ENCODE results near the gene CCDC187. TPM values are rescaled to one million over a fixed set of nuclear protein-coding genes. Genes with fewer than 3 reads are reported as not detected.

Gene CCDC187
- total and polyA plus RNA-seq, 2 of the 8 experiments (the other 6 are each of a cell fraction or from before 2014, with no cell fraction given), result 0.02 TPM; not detected in 1

DNA sequence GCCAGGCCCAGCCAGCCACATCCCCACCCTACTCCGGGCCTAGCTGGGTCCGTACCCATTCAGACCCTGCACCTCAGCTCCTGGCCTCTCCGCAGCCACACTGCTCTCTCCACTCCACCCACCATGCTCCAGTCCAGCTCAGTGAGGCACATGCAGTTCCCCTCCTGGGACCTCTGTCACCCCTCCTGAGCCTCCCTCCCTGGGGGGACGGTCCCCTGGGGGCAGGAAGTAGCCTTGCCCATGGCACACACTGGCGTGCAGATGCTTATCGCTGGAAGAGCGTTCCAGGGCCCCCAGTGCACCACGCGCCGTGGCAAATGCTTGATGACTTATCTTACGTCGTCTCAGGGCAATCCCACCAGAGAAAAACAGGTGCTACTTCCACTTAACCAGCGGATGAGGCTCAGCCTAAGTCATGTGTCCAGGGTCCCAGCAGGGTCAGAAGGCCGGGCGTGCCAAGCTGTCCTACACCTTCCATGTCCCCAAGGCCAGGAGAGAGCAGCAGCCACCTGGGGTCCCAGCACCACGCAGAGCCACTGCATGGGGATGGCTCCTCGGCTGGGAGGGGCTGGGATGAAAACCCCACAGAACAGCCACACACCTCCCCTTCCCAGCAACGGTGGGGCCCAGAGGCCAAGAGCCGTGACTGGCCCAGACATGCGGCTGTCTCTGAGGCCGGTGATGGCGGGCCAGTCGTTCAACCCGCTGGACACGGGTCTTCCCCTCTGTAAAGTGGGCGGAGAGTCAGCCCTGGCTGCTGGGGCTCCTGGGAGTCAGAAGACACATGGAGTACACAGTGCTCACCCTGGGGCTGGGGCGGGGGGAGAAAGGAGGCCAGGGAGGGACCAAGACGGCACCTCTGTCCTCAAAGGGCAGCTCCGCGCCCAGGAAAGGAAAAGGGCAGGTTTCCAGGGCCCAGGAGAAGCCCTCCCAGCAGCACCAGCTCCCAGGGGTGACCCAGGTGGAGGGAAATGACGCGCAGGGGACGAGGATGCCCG, 2.6 kb upstream of the CCDC187 start:
- Histone ChIP-seq H4K8ac (ENCODE audit: extremely low read depth, insufficient read depth, low read length) (peak overlapping the region; percentile 68; the same call in 1 of the 2 replicates), H2BK120ac (replicated peaks; ENCODE audit: low read depth, low read length) (no peak overlapping the region), H3K4me2 (ENCODE audit: insufficient read depth in 1 of 2, low read depth in 2 of 2, low read length in 2 of 2) (no peak overlapping the region), H2AFZ (ENCODE audit: low read length) (no peak overlapping the region), H3K56ac (replicated peaks; ENCODE audit: insufficient read length, low read depth, low read length) (no peak overlapping the region), H3K9ac (replicated peaks in 1 of 4; ENCODE audit: extremely low read depth in 1 of 4, low read depth in 3 of 4, low read length in 3 of 4) (no peak overlapping the region), H3K23ac (ENCODE audit: insufficient read length) (no peak overlapping the region), H3K36me3 (ENCODE audit: control insufficient read depth in 2 of 4, insufficient read depth in 4 of 4, low read length in 3 of 4) (no peaks in the 10 kb centered on the region; a peak in 1 of 8 replicates), H3K18ac (ENCODE audit: extremely low read depth, low read length) (no peak overlapping the region), H4K20me1 (replicated peaks in 1 of 2; ENCODE audit: control insufficient read depth in 1 of 2, insufficient read depth in 2 of 2, low read length in 2 of 2) (peaks cover 0 to 20% of the 10 kb centered on the region in 2 experiments), H3K4ac (replicated peaks; ENCODE audit: insufficient read length, low read depth, low read length) (no peak overlapping the region), H2BK12ac (ENCODE audit: low read depth, low read length) (peak overlapping the region; percentile 77; the same call in 1 of the 2 replicates), H3K14ac (ENCODE audit: insufficient read length) (no peak overlapping the region), H3K79me1 (ENCODE audit: low read depth, low read length) (no peaks in the 10 kb centered on the region; the same call in 1 of the 2 replicates), H4K5ac (ENCODE audit: insufficient read length, low read depth, low read length) (no peak overlapping the region), H2BK15ac (ENCODE audit: low read length) (no peak overlapping the region; the same call in 1 of the 2 replicates), H3K4me1 (replicated peaks in 1 of 4; ENCODE audit: control insufficient read depth in 3 of 4, insufficient read depth in 4 of 4, low read length in 3 of 4) (no peaks in the 10 kb centered on the region; a peak in 1 of 7 replicates), H4K91ac (replicated peaks; ENCODE audit: insufficient read length, low read length) (no peak overlapping the region), H3K4me3 (ENCODE audit: extremely low read depth in 1 of 4, insufficient read depth in 2 of 4, low read depth in 3 of 4, low read length in 4 of 4) (no peak overlapping the region), H2AK5ac (ENCODE audit: low read depth, low read length) (peak overlapping the region; percentile 96; the same call in 1 of the 2 replicates), H2BK5ac (ENCODE audit: low read depth, low read length) (0 out of 2 replicates have a peak overlapping the region, but pooled peaks have one; percentile 44), H2BK20ac (ENCODE audit: low read length) (no peak overlapping the region), H3K9me3 (ENCODE audit: insufficient read depth in 2 of 2, low read depth in 1 of 2, low read length in 1 of 2) (no peaks in the 10 kb centered on the region), H3K79me2 (ENCODE audit: control insufficient read depth in 1 of 2, insufficient read depth in 2 of 2, low read length in 2 of 2) (no peaks in the 10 kb centered on the region), H3K27me3 (replicated peaks in 1 of 4; ENCODE audit: control insufficient read depth in 3 of 4, extremely low read depth in 1 of 4, insufficient read depth in 3 of 4, low read length in 3 of 4) (no peaks in the 10 kb centered on the region; a peak in 1 of 7 replicates), H3K27ac (ENCODE audit: low read depth, low read length) (no peak overlapping the region), H3K23me2 (ENCODE audit: low read depth, low read length) (peaks cover 25% of the 10 kb centered on the region)
- ChIA-PET CTCF (ENCODE audit: partially characterized antibody) (interaction anchor here (1.2 to 2.0 kb wide), 2 partner anchors 17 to 128 kb away, joined by 3 to 8 read pairs; no protein-coding TSS in a partner anchor), POLR2A (ENCODE audit: partially characterized antibody) (no interaction called here)
- WGBS, 2 experiments (ENCODE audit: extremely low coverage in 1 of 2, insufficient coverage in 1 of 2, insufficient read length in 1 of 2, insufficient replicate concordance in 2 of 2, low coverage in 1 of 2, low lambda C conversion rate in 2 of 2, missing lambda C conversion rate in 1 of 2), result 83% methylated on average over 30 of the region's 34 CpGs; no CpG with 5 or more reads in 1 of the 2 experiments
- no peak for FAIRE-seq
- no peak for DNase-seq (ENCODE audit: low read depth in 1 of 2, low spot score in 2 of 2)
- TF ChIP-seq TAF1 (IDR thresholded peaks at IDR 0.05; ENCODE audit: low read depth, low read length), result no peak
- TF ChIP-seq SP2 (IDR thresholded peaks at IDR 0.05; ENCODE audit: low read length), result no peak
- no peak for TF ChIP-seq MAX (IDR thresholded peaks at IDR 0.05)
- TF ChIP-seq RNF2 (IDR thresholded peaks at IDR 0.05; ENCODE audit: borderline replicate concordance, low read depth, low read length, missing control alignments, poor library complexity, severe bottlenecking), result no peak
- TF ChIP-seq TAF7 (optimal IDR thresholded peaks at IDR 0.05; ENCODE audit: borderline replicate concordance, low read depth, low read length), result no peak
- TF ChIP-seq GTF2F1 (IDR thresholded peaks at IDR 0.05; ENCODE audit: borderline replicate concordance, low read depth, low read length), result no peak
- TF ChIP-seq CHD1 (IDR thresholded peaks at IDR 0.05; ENCODE audit: low read depth, low read length), result no peak
- no peak for TF ChIP-seq CHD2 (IDR thresholded peaks at IDR 0.05; ENCODE audit: low read length)
- no peak for TF ChIP-seq CBX5 (IDR thresholded peaks at IDR 0.05; ENCODE audit: low read depth, low read length)
- TF ChIP-seq SIX5 (IDR thresholded peaks at IDR 0.05; ENCODE audit: low read depth, low read length), result no peak
- no peak for TF ChIP-seq KDM5A (IDR thresholded peaks at IDR 0.05; ENCODE audit: low read length)
